Osteocyte (in vitro differentiated cells): ENCODE results near the gene TMEM117. TPM values are rescaled to one million over a fixed set of nuclear protein-coding genes. Genes with fewer than 3 reads are reported as not detected.
"Not testable (repeated sequence)": the region's sequence is repeated elsewhere in the genome, so short reads cannot be mapped to it uniquely, and the experiment has no call there.

Experiments
- DNase-seq: peaks from one replicate; pipeline ENCODE4 v3.0.0; 2021; ENCODE audit warnings: mixed read lengths; ENCODE audit not compliant: unreplicated experiment; ENCODE audit errors: extremely low spot score
- H3K27ac Mint-ChIP-seq: one replicate; pipeline ENCODE4 v1.8.0; 2021; ENCODE audit warnings: mild to moderate bottlenecking, mixed read lengths; ENCODE audit not compliant: unreplicated experiment
- H3K27me3 Mint-ChIP-seq: one replicate; pipeline ENCODE4 v1.8.0; 2021; ENCODE audit warnings: mixed read lengths; ENCODE audit not compliant: unreplicated experiment
- H3K36me3 Mint-ChIP-seq: one replicate; pipeline ENCODE4 v1.8.0; 2021; ENCODE audit warnings: mixed read lengths; ENCODE audit not compliant: unreplicated experiment
- H3K4me1 Mint-ChIP-seq: one replicate; pipeline ENCODE4 v1.8.0; 2021; ENCODE audit warnings: mixed read lengths; ENCODE audit not compliant: unreplicated experiment
- H3K4me3 Mint-ChIP-seq: one replicate; pipeline ENCODE4 v1.8.0; 2021; ENCODE audit warnings: mild to moderate bottlenecking, moderate library complexity, mixed read lengths; ENCODE audit not compliant: unreplicated experiment
- H3K9me3 Mint-ChIP-seq: one replicate; pipeline ENCODE4 v1.8.0; 2021; ENCODE audit warnings: mixed read lengths; ENCODE audit not compliant: unreplicated experiment
- CTCF ChIP-seq: fragments of 200-600 bp; sonication (generic); IDR thresholded peaks from 2 replicates; pipeline ENCODE4 v1.5.0; 2021; ENCODE audit warnings: antibody characterized with exemption, mild to moderate bottlenecking, moderate library complexity
- total RNA-seq: library from RNA; stranded (reverse); gene quantifications from 2 replicates; pipeline ENCODE4 v1.2.1, GENCODE V29; 2021

Gene TMEM117
- total RNA-seq, 1 donor from 2014 or later = 14.2 TPM

- peaks cover 2% of the 10 kb centered on the region for H3K36me3 Mint-ChIP-seq
- DNase-seq = no peak
- H3K4me1 Mint-ChIP-seq = no peaks in the 10 kb centered on the region
- H3K4me3 Mint-ChIP-seq = no peak overlapping the region
- no peaks in the 10 kb centered on the region for H3K27me3 Mint-ChIP-seq
- no peak for TF ChIP-seq CTCF
- H3K9me3 Mint-ChIP-seq = peaks cover 12% of the 10 kb centered on the region
- no peak overlapping the region for H3K27ac Mint-ChIP-seq
Measured at GRCh38 chr12:44247588-44247987, 411.7 kb downstream of the TMEM117 start.

GRCh38 chr12:44248436-44248835 lies 412.6 kb downstream of the TMEM117 start:
- TF ChIP-seq CTCF = no peak
- no peak overlapping the region for H3K27ac Mint-ChIP-seq
- no peaks in the 10 kb centered on the region for H3K4me1 Mint-ChIP-seq
- no peak for DNase-seq
- peaks cover 2% of the 10 kb centered on the region for H3K36me3 Mint-ChIP-seq
- peaks cover 7% of the 10 kb centered on the region for H3K9me3 Mint-ChIP-seq
- H3K27me3 Mint-ChIP-seq = no peaks in the 10 kb centered on the region
- H3K4me3 Mint-ChIP-seq = no peak overlapping the region

GRCh38 chr12:44250440-44250839 lies 414.6 kb downstream of the TMEM117 start:
- not testable (repeated sequence) for H3K4me1 Mint-ChIP-seq, DNase-seq, H3K27ac Mint-ChIP-seq, H3K9me3 Mint-ChIP-seq, H3K4me3 Mint-ChIP-seq, H3K36me3 Mint-ChIP-seq, H3K27me3 Mint-ChIP-seq

- H3K4me3 Mint-ChIP-seq = no peak overlapping the region
- H3K4me1 Mint-ChIP-seq = no peaks in the 10 kb centered on the region
- H3K36me3 Mint-ChIP-seq = peaks cover 2% of the 10 kb centered on the region
- no peak for DNase-seq
- H3K9me3 Mint-ChIP-seq = peaks cover 7% of the 10 kb centered on the region
- no peaks in the 10 kb centered on the region for H3K27me3 Mint-ChIP-seq
- H3K27ac Mint-ChIP-seq = no peak overlapping the region
- TF ChIP-seq CTCF = no peak
Measured at GRCh38 chr12:44253338-44253856, 417.5 kb downstream of the TMEM117 start.

DNA sequence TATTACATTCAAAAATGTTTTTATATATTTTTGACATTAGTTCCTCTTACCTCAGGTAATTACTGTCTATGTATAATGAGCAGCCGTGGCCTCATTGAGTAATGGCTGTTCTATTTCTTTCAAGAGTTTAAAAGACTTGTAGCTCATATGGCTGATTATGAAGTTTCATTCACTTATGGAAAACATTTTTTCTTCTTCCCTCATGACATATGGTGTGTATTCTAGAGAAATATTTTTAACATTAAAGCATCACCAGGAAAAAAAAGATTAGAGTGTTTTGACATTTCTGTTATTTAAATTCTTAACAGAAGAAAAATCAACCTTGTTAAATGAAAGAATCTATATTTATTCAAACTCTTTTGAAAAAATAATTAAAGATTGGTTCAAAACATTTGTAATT lies 422.4 kb downstream of the TMEM117 start:
- Mint-ChIP-seq H3K9me3 (no peaks in the 10 kb centered on the region), H3K4me3 (no peak overlapping the region), H3K4me1 (no peaks in the 10 kb centered on the region), H3K36me3 (no peaks in the 10 kb centered on the region), H3K27ac (no peak overlapping the region), H3K27me3 (no peaks in the 10 kb centered on the region)
- no peak for TF ChIP-seq CTCF
- no peak for DNase-seq

DNA sequence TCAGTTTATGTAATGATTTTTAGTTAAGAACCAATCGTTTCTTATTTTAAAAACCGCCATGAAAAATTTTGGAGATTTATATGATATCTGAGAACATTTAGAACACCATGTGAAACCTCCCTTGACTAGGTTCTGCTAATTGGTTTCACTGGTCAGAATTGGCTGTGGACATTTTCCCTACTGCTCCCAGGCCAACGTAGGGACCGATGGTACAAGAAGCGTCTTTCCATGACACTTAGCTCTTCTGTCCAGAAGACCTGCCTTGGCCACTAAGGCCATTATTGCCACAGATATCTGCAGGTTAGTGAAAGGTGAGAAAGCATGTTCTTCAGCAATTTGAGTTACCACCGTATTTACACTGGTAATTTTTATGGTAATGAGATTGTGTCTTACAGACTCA lies 424.0 kb downstream of the TMEM117 start:
- H3K27ac Mint-ChIP-seq = no peak overlapping the region

More for the DNA sequence above, 424.0 kb downstream of the TMEM117 start:
- no peak for TF ChIP-seq CTCF
- Mint-ChIP-seq H3K4me1 (no peaks in the 10 kb centered on the region), H3K4me3 (no peak overlapping the region), H3K36me3 (no peaks in the 10 kb centered on the region), H3K27me3 (no peaks in the 10 kb centered on the region), H3K9me3 (no peaks in the 10 kb centered on the region)
- DNase-seq = no peak
